Uterus (tissue), 2 donors: ENCODE data around the gene UCK1.

Source experiments
- CTCF ChIP-seq, 4 experiments: fragments of 200-600 bp in 2 of 4; fragments of 450-650 bp in 2 of 4; sonication (generic) in 2 of 4; IDR thresholded peaks; one replicate each; pipeline ENCODE4 v1.5.1; 2016 to 2019; ENCODE audit warnings: antibody characterized with exemption in 4 of 4, mild to moderate bottlenecking in 2 of 4, moderate library complexity in 1 of 4
- POLR2A ChIP-seq, 2 donors: fragments of 450-650 bp; IDR thresholded peaks; one replicate each; pipeline ENCODE4 v1.6.1; 2016; ENCODE audit warnings: antibody characterized with exemption in 2 of 2, mild to moderate bottlenecking in 1 of 2, moderate library complexity in 1 of 2

- no peak for TF ChIP-seq CTCF (IDR thresholded peaks at IDR 0.05)
- no peak for TF ChIP-seq POLR2A (IDR thresholded peaks at IDR 0.05)
Observed at GRCh38 chr9:131484051-131484445, 47.0 kb downstream of the UCK1 start.
